Mesenchymal stem cell (in vitro differentiated cells and primary cell): ENCODE results near the gene YPEL1.

Experiments
- DNase-seq: peaks from one replicate; pipeline ENCODE4 v3.0.0-alpha.2; 2013
- H2AFZ ChIP-seq: one replicate; pipeline ENCODE4 v1.6.1; 2013; ENCODE audit warnings: low read depth, mild to moderate bottlenecking, control low read depth, inconsistent platforms, low read length, moderate library complexity
- H2AK5ac ChIP-seq: 2 replicates; pipeline ENCODE4 v1.6.1; 2013; ENCODE audit warnings: low read length, moderate library complexity, mild to moderate bottlenecking, inconsistent platforms; ENCODE audit not compliant: severe bottlenecking
- H2BK120ac ChIP-seq: one replicate; pipeline ENCODE4 v1.6.1; 2013; ENCODE audit warnings: low read depth, mild to moderate bottlenecking, inconsistent platforms, low read length, moderate library complexity
- H2BK12ac ChIP-seq, 2 experiments: one replicate each; pipeline ENCODE4 v1.6.1; 2013; ENCODE audit warnings: inconsistent platforms in 2 of 2, low read length in 2 of 2, mild to moderate bottlenecking in 2 of 2, moderate library complexity in 2 of 2, control low read depth in 1 of 2
- H2BK15ac ChIP-seq: one replicate; pipeline ENCODE4 v1.6.1; 2013; ENCODE audit warnings: mild to moderate bottlenecking, low read depth, inconsistent platforms; ENCODE audit not compliant: poor library complexity, severe bottlenecking
- H2BK5ac ChIP-seq: 2 replicates; pipeline ENCODE4 v1.6.1; 2013; ENCODE audit warnings: low read depth, mild to moderate bottlenecking, low read length, control low read depth, inconsistent platforms; ENCODE audit not compliant: poor library complexity, severe bottlenecking
- H3K14ac ChIP-seq, 2 experiments: one replicate each; pipeline ENCODE4 v1.6.1; 2013; ENCODE audit warnings: inconsistent platforms in 2 of 2, low read length in 2 of 2, control low read depth in 1 of 2, mild to moderate bottlenecking in 1 of 2, moderate library complexity in 1 of 2
- H3K18ac ChIP-seq, 2 experiments: one replicate each; pipeline ENCODE4 v1.6.1; 2013; ENCODE audit warnings: inconsistent platforms in 2 of 2, low read length in 2 of 2, control low read depth in 1 of 2, low read depth in 1 of 2, mild to moderate bottlenecking in 1 of 2
- H3K23ac ChIP-seq, 2 experiments: one replicate each; pipeline ENCODE4 v1.6.1; 2013; ENCODE audit warnings: inconsistent platforms in 2 of 2, low read length in 2 of 2, mild to moderate bottlenecking in 2 of 2, moderate library complexity in 2 of 2, control low read depth in 1 of 2
- H3K27ac ChIP-seq: 2 replicates; pipeline ENCODE4 v1.5.1; 2013; ENCODE audit warnings: mild to moderate bottlenecking, moderate library complexity, low read length, control low read depth, inconsistent platforms; ENCODE audit not compliant: poor library complexity, severe bottlenecking
- H3K27me3 ChIP-seq, 2 experiments: 2 replicates each; pipeline versions ENCODE4 v1.6.1 to v1.7.0; 2013; ENCODE audit warnings: low read length in 2 of 2, mild to moderate bottlenecking in 2 of 2, moderate library complexity in 2 of 2, control low read depth in 1 of 2, inconsistent platforms in 1 of 2; ENCODE audit not compliant: control insufficient read depth in 1 of 2, insufficient read depth in 1 of 2
- H3K36me3 ChIP-seq, 2 experiments: 2 replicates each; pipeline versions ENCODE4 v1.6.1 to v1.7.0; 2013; ENCODE audit warnings: low read length in 2 of 2, control low read depth in 1 of 2, inconsistent platforms in 1 of 2, low read depth in 1 of 2, mild to moderate bottlenecking in 1 of 2; ENCODE audit not compliant: insufficient read depth in 2 of 2, control insufficient read depth in 1 of 2
- H3K4ac ChIP-seq, 2 experiments: one replicate each; pipeline ENCODE4 v1.6.1; 2013; ENCODE audit warnings: inconsistent platforms in 2 of 2, low read length in 2 of 2, mild to moderate bottlenecking in 2 of 2, moderate library complexity in 2 of 2, control low read depth in 1 of 2, low read depth in 1 of 2
- H3K4me1 ChIP-seq: 2 replicates; pipeline ENCODE4 v1.6.1; 2013; ENCODE audit warnings: low read depth, low read length, control low read depth; ENCODE audit not compliant: control insufficient read depth, insufficient read depth
- H3K4me2 ChIP-seq: 2 replicates; pipeline ENCODE4 v1.6.1; 2013; ENCODE audit warnings: low read length, mild to moderate bottlenecking, inconsistent platforms; ENCODE audit not compliant: poor library complexity, severe bottlenecking
- H3K4me3 ChIP-seq, 2 experiments: 2 replicates each; pipeline versions ENCODE4 v1.5.1 to v1.7.0; 2013; ENCODE audit warnings: low read length in 2 of 2, mild to moderate bottlenecking in 2 of 2, control low read depth in 1 of 2, low read depth in 1 of 2; ENCODE audit not compliant: insufficient read depth in 1 of 2
- H3K79me1 ChIP-seq: replicated peaks from 2 replicates; pipeline ENCODE4 v1.6.1; 2013; ENCODE audit warnings: mild to moderate bottlenecking, control low read depth, low read length, inconsistent platforms; ENCODE audit not compliant: poor library complexity, severe bottlenecking
- H3K9ac ChIP-seq: 2 replicates; pipeline ENCODE4 v1.7.0; 2013; ENCODE audit warnings: mild to moderate bottlenecking, low read length, moderate library complexity
- H3K9me3 ChIP-seq: 2 replicates; pipeline ENCODE4 v1.7.0; 2013; ENCODE audit warnings: mild to moderate bottlenecking, low read length; ENCODE audit not compliant: control insufficient read depth
- H4K8ac ChIP-seq: one replicate; pipeline ENCODE4 v1.6.1; 2013; ENCODE audit warnings: inconsistent platforms, mild to moderate bottlenecking, low read length, moderate library complexity
- H4K91ac ChIP-seq: one replicate; pipeline ENCODE4 v1.6.1; 2013; ENCODE audit warnings: mild to moderate bottlenecking, low read length, inconsistent platforms
- WGBS: methylation state at CpG from one replicate; pipeline ENCODE4 v1.1.7; 2013; ENCODE audit warnings: mixed read lengths; 5-methylcytosine and 5-hydroxymethylcytosine counted together

The YPEL1 gene

GRCh38 chr22:21652010-21652546, 83.5 kb downstream of the YPEL1 start:
- H3K4me2 ChIP-seq = peak overlapping the region; percentile 98
- H3K27me3 ChIP-seq = peaks cover 0 to 6% of the 10 kb centered on the region in 2 experiments
- peak overlapping the region; percentile 22 to 70 for H3K4ac ChIP-seq
- peaks cover 16% of the 10 kb centered on the region for H3K4me1 ChIP-seq
- peak overlapping the region; percentile 82 for H4K91ac ChIP-seq
- DNase-seq = peak; percentile 92
- no peak overlapping the region for H2AK5ac ChIP-seq
- no peak overlapping the region for H2BK12ac ChIP-seq
- H3K9me3 ChIP-seq = no peaks in the 10 kb centered on the region
- peak overlapping the region; percentile 65 to 89 for H3K4me3 ChIP-seq
- peaks cover 9 to 13% of the 10 kb centered on the region in 2 experiments for H3K36me3 ChIP-seq
- peak overlapping the region; percentile 26 to 40 for H3K18ac ChIP-seq
- H3K14ac ChIP-seq = peak overlapping the region in 1 of 2 experiments; percentile 55
- H2BK5ac ChIP-seq = no peak overlapping the region
- H4K8ac ChIP-seq = peak overlapping the region; percentile 47
- under 1% methylated on average over 43 of the region's 44 CpGs for WGBS
- H2BK120ac ChIP-seq = peak overlapping the region; percentile 24
- H3K23ac ChIP-seq = peak overlapping the region in 1 of 2 experiments; percentile 77
- H2AFZ ChIP-seq = peak overlapping the region; percentile 55
- H3K27ac ChIP-seq = no peak overlapping the region
- peaks cover 17% of the 10 kb centered on the region for H3K79me1 ChIP-seq
- H2BK15ac ChIP-seq = no peak overlapping the region
- H3K9ac ChIP-seq = peak overlapping the region; percentile 85

GRCh38 chr22:21651521-21652009, 84.0 kb downstream of the YPEL1 start:
- WGBS = under 1% methylated on average over 28 of the region's 29 CpGs
- peak overlapping the region; percentile 43 for H4K8ac ChIP-seq
- H2BK5ac ChIP-seq = no peak overlapping the region
- peak overlapping the region; percentile 85 for H3K9ac ChIP-seq
- H3K4me1 ChIP-seq = peaks cover 16% of the 10 kb centered on the region
- peak overlapping the region; percentile 4 for H3K27ac ChIP-seq
- H4K91ac ChIP-seq = no peak overlapping the region
- H3K23ac ChIP-seq = peak overlapping the region in 1 of 2 experiments; percentile 11
- peak overlapping the region in 1 of 2 experiments; percentile 55 for H3K4ac ChIP-seq
- peak overlapping the region in 1 of 2 experiments; percentile 43 for H3K18ac ChIP-seq
- H2BK15ac ChIP-seq = no peak overlapping the region
- peaks cover 0 to 2% of the 10 kb centered on the region in 2 experiments for H3K27me3 ChIP-seq
- no peak overlapping the region for H2BK12ac ChIP-seq
- no peaks in the 10 kb centered on the region for H3K9me3 ChIP-seq
- H3K4me2 ChIP-seq = peak overlapping the region; percentile 98
- peaks cover 17% of the 10 kb centered on the region for H3K79me1 ChIP-seq
- H3K14ac ChIP-seq = no peak overlapping the region
- DNase-seq = peak; percentile 18
- peaks cover 9 to 15% of the 10 kb centered on the region in 2 experiments for H3K36me3 ChIP-seq
- peak overlapping the region; percentile 63 to 89 for H3K4me3 ChIP-seq
- H2AFZ ChIP-seq = peak overlapping the region; percentile 84
- H2AK5ac ChIP-seq = no peak overlapping the region
- H2BK120ac ChIP-seq = no peak overlapping the region

- Histone ChIP-seq H3K4me3 (peak overlapping the region in 1 of 2 experiments; percentile 89), H3K4me1 (peaks cover 16% of the 10 kb centered on the region), H4K8ac (no peak overlapping the region), H2AK5ac (no peak overlapping the region), H3K18ac (no peak overlapping the region), H2BK15ac (no peak overlapping the region), H2BK12ac (no peak overlapping the region), H3K36me3 (peaks cover 9 to 20% of the 10 kb centered on the region in 2 experiments), H3K27me3 (no peaks in the 10 kb centered on the region), H3K9me3 (no peaks in the 10 kb centered on the region), H2BK120ac (no peak overlapping the region), H3K4me2 (peak overlapping the region; percentile 98), H3K4ac (no peak overlapping the region), H3K14ac (no peak overlapping the region), H3K23ac (no peak overlapping the region), H4K91ac (no peak overlapping the region), H3K9ac (peak overlapping the region; percentile 85), H2AFZ (no peak overlapping the region), H3K79me1 (peaks cover 17% of the 10 kb centered on the region), H3K27ac (no peak overlapping the region), H2BK5ac (no peak overlapping the region)
- DNase-seq = no peak
- WGBS = 20% methylated on average over 6 of the region's 6 CpGs
Observed at GRCh38 chr22:21650823-21651520, 84.6 kb downstream of the YPEL1 start.

- H3K4me1 ChIP-seq = peaks cover 16% of the 10 kb centered on the region
- peaks cover 9 to 25% of the 10 kb centered on the region in 2 experiments for H3K36me3 ChIP-seq
- no peak overlapping the region for H4K91ac ChIP-seq
- H3K18ac ChIP-seq = no peak overlapping the region
- no peak overlapping the region for H3K9ac ChIP-seq
- H2AFZ ChIP-seq = no peak overlapping the region
- WGBS = 90% methylated on average over 7 of the region's 7 CpGs
- no peak overlapping the region for H3K14ac ChIP-seq
- H3K27ac ChIP-seq = no peak overlapping the region
- no peak overlapping the region for H2BK15ac ChIP-seq
- peaks cover 17% of the 10 kb centered on the region for H3K79me1 ChIP-seq
- no peak overlapping the region for H2BK5ac ChIP-seq
- H2BK120ac ChIP-seq = no peak overlapping the region
- H3K9me3 ChIP-seq = no peaks in the 10 kb centered on the region
- H3K4me3 ChIP-seq = no peak overlapping the region
- no peak for DNase-seq
- H3K4me2 ChIP-seq = no peak overlapping the region
- no peak overlapping the region for H4K8ac ChIP-seq
- H3K4ac ChIP-seq = no peak overlapping the region
- no peak overlapping the region for H3K23ac ChIP-seq
- H2BK12ac ChIP-seq = no peak overlapping the region
- no peaks in the 10 kb centered on the region for H3K27me3 ChIP-seq
- H2AK5ac ChIP-seq = no peak overlapping the region
Observed at GRCh38 chr22:21650280-21650679, 85.3 kb downstream of the YPEL1 start.
